B cell (primary cell): ENCODE data around the gene DCLK1. TPM values are rescaled to one million over a fixed set of nuclear protein-coding genes. Genes with fewer than 3 reads are reported as not detected.

ENCODE experiments used
- ATAC-seq: fragments of 200-7000 bp; cut with Tn5 transposase; one replicate; pipeline ENCODE4 v1.10.0; 2021; ENCODE audit warnings: low read depth, mild to moderate bottlenecking, moderate number of reproducible peaks, moderate library complexity
- CTCF ChIA-PET: fragments of 350-600 bp; sonication (Branson Sonifier 250); formaldehyde crosslinking; loops from one replicate; lab custom pipeline; 2021; ENCODE audit warnings: antibody characterized with exemption, inconsistent platforms; lab: Charles Lee
- POLR2A ChIA-PET: fragments of 350-600 bp; sonication (Branson Sonifier 250); formaldehyde crosslinking; loops from one replicate; lab custom pipeline; 2021; ENCODE audit warnings: antibody characterized with exemption; lab: Charles Lee
- DNase-seq: peaks from one replicate; pipeline ENCODE4 v3.0.0; 2013
- H2AFZ ChIP-seq: 2 replicates; pipeline ENCODE4 v1.6.1; 2012; ENCODE audit warnings: mild to moderate bottlenecking, low read depth, low read length; ENCODE audit not compliant: insufficient read depth, poor library complexity, severe bottlenecking
- H3K27ac ChIP-seq, 2 donors: 1 replicate in 1 of 2; 2 replicates in 1 of 2; pipeline ENCODE4 v1.5.1; 2012 to 2013; ENCODE audit warnings: low read length in 2 of 2, mild to moderate bottlenecking in 2 of 2, moderate library complexity in 1 of 2
- H3K27me3 ChIP-seq, 4 experiments: fragments of 200-600 bp in 1 of 4; sonication (generic) in 1 of 4; replicated peaks in 1 of 4; 1 replicate in 2 of 4; 2 replicates in 2 of 4; pipeline versions ENCODE4 v1.6.1 to v1.7.0; 2013 to 2016; ENCODE audit warnings: low read length in 3 of 4, mild to moderate bottlenecking in 2 of 4, mixed read lengths in 1 of 4, moderate library complexity in 1 of 4; ENCODE audit not compliant: insufficient read depth in 4 of 4, control insufficient read depth in 3 of 4; ENCODE audit errors: control extremely low read depth in 1 of 4
- H3K36me3 ChIP-seq, 2 experiments: replicated peaks in 1 of 2; 1 replicate in 1 of 2; 2 replicates in 1 of 2; pipeline versions ENCODE4 v1.6.1 to v1.7.1; 2013; ENCODE audit warnings: low read length in 1 of 2; ENCODE audit not compliant: insufficient read depth in 2 of 2, control insufficient read depth in 1 of 2; ENCODE audit errors: control extremely low read depth in 1 of 2, extremely low read depth in 1 of 2
- H3K4me1 ChIP-seq, 2 donors: fragments of 200-600 bp in 1 of 2; sonication (generic) in 1 of 2; 1 replicate in 1 of 2; 2 replicates in 1 of 2; pipeline versions ENCODE4 v1.5.1 to v1.6.1; 2013 to 2017; ENCODE audit warnings: low read length in 2 of 2; ENCODE audit not compliant: control insufficient read depth in 2 of 2, insufficient read depth in 2 of 2
- H3K4me2 ChIP-seq: replicated peaks from 2 replicates; pipeline ENCODE3; 2012; ENCODE audit warnings: mild to moderate bottlenecking, low read depth, low read length; ENCODE audit not compliant: poor library complexity, severe bottlenecking
- H3K4me3 ChIP-seq, 5 experiments: fragments of 200-600 bp in 1 of 5; sonication (generic) in 1 of 5; 1 replicate in 3 of 5; 2 replicates in 2 of 5; pipeline versions ENCODE4 v1.5.1 to v1.7.0; 2011 to 2016; ENCODE audit warnings: low read length in 4 of 5, mild to moderate bottlenecking in 4 of 5, low read depth in 2 of 5, control low read depth in 1 of 5, moderate library complexity in 1 of 5; ENCODE audit not compliant: insufficient read depth in 1 of 5; ENCODE audit errors: control extremely low read depth in 1 of 5, extremely low read depth in 1 of 5
- H3K79me2 ChIP-seq: fragments of 200-600 bp; sonication (generic); one replicate; pipeline ENCODE4 v1.6.0; 2016; ENCODE audit warnings: low read length; ENCODE audit not compliant: control insufficient read depth, insufficient read depth
- H3K9ac ChIP-seq: fragments of 200-600 bp; sonication (generic); 2 replicates; pipeline ENCODE4 v1.6.1; 2017; ENCODE audit warnings: mild to moderate bottlenecking, low read length, moderate library complexity
- H3K9me3 ChIP-seq, 3 donors: one replicate each; pipeline versions ENCODE4 v1.6.1 to v1.7.1; 2013; ENCODE audit warnings: low read length in 2 of 3; ENCODE audit not compliant: control insufficient read depth in 2 of 3, insufficient read depth in 1 of 3; ENCODE audit errors: control extremely low read depth in 1 of 3
- H4K20me1 ChIP-seq: 2 replicates; pipeline ENCODE4 v1.6.0; 2012; ENCODE audit warnings: mild to moderate bottlenecking, low read length; ENCODE audit not compliant: insufficient read depth, control insufficient read depth, poor library complexity, severe bottlenecking
- H3K27ac Mint-ChIP-seq: one replicate; pipeline ENCODE4 v1.8.0; 2021; ENCODE audit warnings: mixed read lengths
- H3K27me3 Mint-ChIP-seq: one replicate; pipeline ENCODE4 v1.8.0; 2021; ENCODE audit warnings: mixed read lengths
- H3K4me1 Mint-ChIP-seq: one replicate; pipeline ENCODE4 v1.8.0; 2021; ENCODE audit warnings: mixed read lengths
- H3K4me3 Mint-ChIP-seq: one replicate; pipeline ENCODE4 v1.8.0; 2021; ENCODE audit warnings: mixed read lengths
- H3K9me3 Mint-ChIP-seq: one replicate; pipeline ENCODE4 v1.8.0; 2022; ENCODE audit warnings: mixed read lengths; ENCODE audit not compliant: insufficient read depth
- CTCF ChIP-seq: fragments of 200-600 bp; IDR thresholded peaks from one replicate; pipeline ENCODE4 v1.8.0; 2022; ENCODE audit warnings: antibody characterized with exemption, mild to moderate bottlenecking
- EZH2 ChIP-seq: IDR thresholded peaks from 2 replicates; pipeline ENCODE4 v1.6.1; 2012; ENCODE audit warnings: borderline replicate concordance, low read depth, mild to moderate bottlenecking, moderate library complexity, low read length; ENCODE audit not compliant: insufficient read depth, poor library complexity, severe bottlenecking
- WGBS: methylation state at CpG from one replicate; pipeline ENCODE4 v1.1.5; 2013; ENCODE audit warnings: missing lambda C conversion rate; ENCODE audit not compliant: insufficient coverage; 5-methylcytosine and 5-hydroxymethylcytosine counted together
- intact Hi-C: fragments of 100-400 bp; cut with micrococcal nuclease; formaldehyde crosslinking; loops from one replicate; pipeline ENCODE4 v1.10.0; 2022
- polyA plus RNA-seq: library from polyadenylated mRNA; depleted of rRNA; stranded (reverse); fragments of >200 nt; gene quantifications from 2 replicates; pipeline ENCODE4 v1.2.3, GENCODE V29; 2012
- total RNA-seq, 2 donors: library from RNA; stranded (reverse); fragments of 120-200 nt in 1 of 2; gene quantifications; 1 replicate in 1 of 2; 2 replicates in 1 of 2; pipeline versions ENCODE4 v1.2.3 to v1.2.4, GENCODE V29; 2013 to 2022

DCLK1 gene
- total and polyA plus RNA-seq, 2 donors (not counting 1 experiment from before 2014, with no cell fraction given): not detected

GRCh38 chr13:36114233-36114632 is 16.9 kb downstream of the DCLK1 start:
- Histone ChIP-seq H3K4me2 (no peak overlapping the region), H4K20me1 (no peaks in the 10 kb centered on the region), H3K9ac (no peak overlapping the region), H2AFZ (no peak overlapping the region), H3K27ac (no peak overlapping the region), H3K79me2 (no peaks in the 10 kb centered on the region), H3K4me3 (no peak overlapping the region), H3K9me3 (no peaks in the 10 kb centered on the region), H3K27me3 (no peaks in the 10 kb centered on the region), H3K4me1 (no peaks in the 10 kb centered on the region), H3K36me3 (no peaks in the 10 kb centered on the region)
- Mint-ChIP-seq H3K9me3 (no peaks in the 10 kb centered on the region), H3K4me1 (no peaks in the 10 kb centered on the region), H3K27me3 (no peaks in the 10 kb centered on the region), H3K4me3 (no peak overlapping the region), H3K27ac (no peak overlapping the region)
- ChIA-PET CTCF (no interaction called here), POLR2A (no interaction called here)
- intact Hi-C loops: no loop called here
- no peak for ATAC-seq
- TF ChIP-seq EZH2 (no peak), CTCF (no peak)
- no CpG with 5 or more reads among the region's 1 CpG for WGBS
- no peak for DNase-seq

GRCh38 chr13:36108954-36109353 is 22.2 kb downstream of the DCLK1 start:
- Histone ChIP-seq H2AFZ (no peak overlapping the region), H3K79me2 (no peaks in the 10 kb centered on the region), H3K4me2 (no peak overlapping the region), H3K36me3 (no peaks in the 10 kb centered on the region), H3K4me3 (no peak overlapping the region), H3K9ac (no peak overlapping the region), H4K20me1 (no peaks in the 10 kb centered on the region), H3K9me3 (no peaks in the 10 kb centered on the region), H3K27me3 (no peaks in the 10 kb centered on the region), H3K4me1 (no peaks in the 10 kb centered on the region), H3K27ac (no peak overlapping the region)
- H3K4me3 Mint-ChIP-seq: no peak overlapping the region
- TF ChIP-seq EZH2 (no peak), CTCF (no peak)
- ChIA-PET POLR2A (no interaction called here), CTCF (no interaction called here)
- intact Hi-C loops: no loop called here
- no peaks in the 10 kb centered on the region for H3K4me1 Mint-ChIP-seq
- DNase-seq (no peak), ATAC-seq (no peak)
- 83% methylated on average over 1 of the region's 2 CpGs for WGBS
- H3K27me3 Mint-ChIP-seq: no peaks in the 10 kb centered on the region
- H3K27ac Mint-ChIP-seq: no peak overlapping the region
- no peaks in the 10 kb centered on the region for H3K9me3 Mint-ChIP-seq
